Liver (tissue), 9 donors: ENCODE results near the gene DDX24. TPM values are rescaled to one million over a fixed set of nuclear protein-coding genes. Genes with fewer than 3 reads are reported as not detected.

Experiments
- DNase-seq: peaks from one replicate; pipeline ENCODE4 v3.0.0-alpha.2; 2017; ENCODE audit warnings: low spot score
- H3K27ac ChIP-seq, 2 donors: one replicate each; pipeline ENCODE4 v1.7.0; 2013; ENCODE audit warnings: inconsistent platforms in 2 of 2, low read length in 2 of 2, control low read depth in 1 of 2, low read depth in 1 of 2, mild to moderate bottlenecking in 1 of 2
- H3K27me3 ChIP-seq, 4 donors: one replicate each; pipeline versions ENCODE4 v1.6.1 to v1.7.0; 2013; ENCODE audit warnings: low read length in 3 of 4, inconsistent platforms in 1 of 4, mild to moderate bottlenecking in 1 of 4, moderate library complexity in 1 of 4; ENCODE audit not compliant: control insufficient read depth in 4 of 4, insufficient read depth in 4 of 4
- H3K36me3 ChIP-seq, 4 donors: one replicate each; pipeline versions ENCODE4 v1.6.1 to v1.7.0; 2013; ENCODE audit warnings: low read length in 3 of 4, mild to moderate bottlenecking in 3 of 4, low read depth in 1 of 4, moderate library complexity in 1 of 4; ENCODE audit not compliant: control insufficient read depth in 4 of 4, insufficient read depth in 3 of 4
- H3K4me1 ChIP-seq, 4 donors: one replicate each; pipeline versions ENCODE4 v1.6.1 to v1.7.0; 2013; ENCODE audit warnings: low read length in 3 of 4, mild to moderate bottlenecking in 3 of 4, moderate library complexity in 1 of 4; ENCODE audit not compliant: control insufficient read depth in 4 of 4, insufficient read depth in 4 of 4
- H3K4me3 ChIP-seq, 3 donors: one replicate each; pipeline versions ENCODE4 v1.6.1 to v1.7.0; 2013; ENCODE audit warnings: low read length in 3 of 3, control low read depth in 1 of 3, low read depth in 1 of 3, mild to moderate bottlenecking in 1 of 3
- H3K9ac ChIP-seq, 2 donors: one replicate each; pipeline ENCODE4 v1.7.0; 2013; ENCODE audit warnings: low read length in 2 of 2, mild to moderate bottlenecking in 2 of 2, moderate library complexity in 2 of 2, control low read depth in 1 of 2, low read depth in 1 of 2
- H3K9me3 ChIP-seq, 4 donors: one replicate each; pipeline versions ENCODE4 v1.6.1 to v1.7.0; 2013; ENCODE audit warnings: low read length in 3 of 4; ENCODE audit not compliant: control insufficient read depth in 4 of 4
- ATF3 ChIP-seq: IDR thresholded peaks from 2 replicates; pipeline ENCODE4 v1.6.1; 2016; ENCODE audit warnings: antibody characterized with exemption
- EGR1 ChIP-seq, 2 donors: IDR thresholded peaks; 2 replicates each; pipeline ENCODE4 v1.6.1; 2016 to 2018; ENCODE audit warnings: antibody characterized with exemption in 2 of 2, low read depth in 2 of 2
- FOXA1 ChIP-seq: IDR thresholded peaks from 2 replicates; pipeline ENCODE4 v1.6.1; 2016; ENCODE audit warnings: antibody characterized with exemption
- FOXA2 ChIP-seq: IDR thresholded peaks from 2 replicates; pipeline ENCODE4 v1.6.1; 2016; ENCODE audit warnings: antibody characterized with exemption
- GABPA ChIP-seq, 2 donors: IDR thresholded peaks in 1 of 2; conservative IDR thresholded peaks in 1 of 2; 2 replicates each; pipeline ENCODE4 v1.6.1; 2016; ENCODE audit warnings: antibody characterized with exemption in 2 of 2, mild to moderate bottlenecking in 1 of 2, moderate library complexity in 1 of 2
- HNF4A ChIP-seq, 2 donors: conservative IDR thresholded peaks; 2 replicates each; pipeline ENCODE4 v1.6.1; 2016; ENCODE audit warnings: antibody characterized with exemption in 2 of 2, mild to moderate bottlenecking in 2 of 2
- HNF4G ChIP-seq: IDR thresholded peaks from 2 replicates; pipeline ENCODE4 v1.6.1; 2016; ENCODE audit warnings: antibody characterized with exemption
- JUND ChIP-seq, 2 donors: IDR thresholded peaks; 2 replicates each; pipeline ENCODE4 v1.6.1; 2016; ENCODE audit warnings: antibody characterized with exemption in 2 of 2
- MAX ChIP-seq: IDR thresholded peaks from 2 replicates; pipeline ENCODE4 v1.6.1; 2016; ENCODE audit warnings: antibody characterized with exemption
- NR2F2 ChIP-seq: IDR thresholded peaks from 2 replicates; pipeline ENCODE4 v1.6.1; 2016; ENCODE audit warnings: antibody characterized with exemption
- RAD21 ChIP-seq, 2 donors: IDR thresholded peaks; 2 replicates each; pipeline ENCODE4 v1.6.1; 2016; ENCODE audit warnings: antibody characterized with exemption in 2 of 2, mild to moderate bottlenecking in 2 of 2
- RXRA ChIP-seq, 2 donors: IDR thresholded peaks; 2 replicates each; pipeline ENCODE4 v1.6.1; 2017 to 2018; ENCODE audit warnings: antibody characterized with exemption in 2 of 2, mild to moderate bottlenecking in 1 of 2
- SP1 ChIP-seq: IDR thresholded peaks from 2 replicates; pipeline ENCODE4 v1.6.1; 2018; ENCODE audit warnings: antibody characterized with exemption, mild to moderate bottlenecking
- TAF1 ChIP-seq: conservative IDR thresholded peaks from 2 replicates; pipeline ENCODE4 v1.6.1; 2016; ENCODE audit warnings: antibody characterized with exemption, mild to moderate bottlenecking
- YY1 ChIP-seq: IDR thresholded peaks from 2 replicates; pipeline ENCODE4 v1.6.1; 2016; ENCODE audit warnings: antibody characterized with exemption, mild to moderate bottlenecking
- ZBTB33 ChIP-seq: IDR thresholded peaks from 2 replicates; pipeline ENCODE4 v1.6.1; 2016; ENCODE audit warnings: antibody characterized with exemption
- WGBS: extraction: QIAGEN DNeasy Blood & Tissue Kit; methylation state at CpG from one replicate; pipeline ENCODE4 v1.1.7; 2013; 5-methylcytosine and 5-hydroxymethylcytosine counted together
- polyA plus RNA-seq, 2 donors: library from polyadenylated mRNA; stranded (reverse) in 1 of 2; unstranded in 1 of 2; fragments of 200-250 nt in 1 of 2; fragments of >200 nt in 1 of 2; fragmentation: Nextera tagmentation in 1 of 2; extraction: Ambion mirVana in 1 of 2; gene quantifications; one replicate each; pipeline versions ENCODE4 v1.2.1 to v1.2.3, GENCODE V29; 2013 to 2015
- total RNA-seq, 2 donors: library from RNA; depleted of rRNA; stranded (reverse); fragments of >200 nt; gene quantifications; one replicate each; pipeline ENCODE4 v1.2.3, GENCODE V29; 2014
- TF ChIP-seq, protein P1 (sequence below): fragments of 150-350 bp; IDR thresholded peaks from 2 replicates; pipeline ENCODE4 v1.5.1; 2017; ENCODE audit warnings: improper control_type of control experiment, low read depth, low read length; ENCODE audit not compliant: missing input control
- TF ChIP-seq, protein P2 (sequence below): IDR thresholded peaks from 2 replicates; pipeline ENCODE4 v1.6.1; 2016; ENCODE audit warnings: antibody characterized with exemption, mild to moderate bottlenecking
- donor health status: healthy.
- donor health status: healthy.
- donor health status: healthy.
- donor health status: healthy.
- donor health status: healthy.

Gene DDX24
- total and polyA plus RNA-seq, 4 donors, result 33.8 to 59.7 (median 47.8) TPM

- no peak overlapping the region for H3K4me3 ChIP-seq
- TF ChIP-seq NR2F2, result no peak
- TF ChIP-seq GABPA (IDR thresholded peaks at IDR 0.05 in 1 of 2, conservative IDR thresholded peaks at IDR 0.05 in 1 of 2), result no peak
- no peak for TF ChIP-seq FOXA1
- no peak for TF ChIP-seq SP1
- TF ChIP-seq RAD21 (IDR thresholded peaks at IDR 0.05), result no peak
- TF ChIP-seq ZBTB33, result no peak
- no peak for TF ChIP-seq MAX
- TF ChIP-seq EGR1 (IDR thresholded peaks at IDR 0.05; ENCODE audit: low read depth in 2 of 2), result no peak
- no peak for TF ChIP-seq ATF3
- TF ChIP-seq RXRA (IDR thresholded peaks at IDR 0.05), result no peak
- no peak for TF ChIP-seq HNF4G
- no peak for TF ChIP-seq HNF4A (conservative IDR thresholded peaks at IDR 0.05)
- no peak for TF ChIP-seq TAF1
- TF ChIP-seq, protein P1, sequence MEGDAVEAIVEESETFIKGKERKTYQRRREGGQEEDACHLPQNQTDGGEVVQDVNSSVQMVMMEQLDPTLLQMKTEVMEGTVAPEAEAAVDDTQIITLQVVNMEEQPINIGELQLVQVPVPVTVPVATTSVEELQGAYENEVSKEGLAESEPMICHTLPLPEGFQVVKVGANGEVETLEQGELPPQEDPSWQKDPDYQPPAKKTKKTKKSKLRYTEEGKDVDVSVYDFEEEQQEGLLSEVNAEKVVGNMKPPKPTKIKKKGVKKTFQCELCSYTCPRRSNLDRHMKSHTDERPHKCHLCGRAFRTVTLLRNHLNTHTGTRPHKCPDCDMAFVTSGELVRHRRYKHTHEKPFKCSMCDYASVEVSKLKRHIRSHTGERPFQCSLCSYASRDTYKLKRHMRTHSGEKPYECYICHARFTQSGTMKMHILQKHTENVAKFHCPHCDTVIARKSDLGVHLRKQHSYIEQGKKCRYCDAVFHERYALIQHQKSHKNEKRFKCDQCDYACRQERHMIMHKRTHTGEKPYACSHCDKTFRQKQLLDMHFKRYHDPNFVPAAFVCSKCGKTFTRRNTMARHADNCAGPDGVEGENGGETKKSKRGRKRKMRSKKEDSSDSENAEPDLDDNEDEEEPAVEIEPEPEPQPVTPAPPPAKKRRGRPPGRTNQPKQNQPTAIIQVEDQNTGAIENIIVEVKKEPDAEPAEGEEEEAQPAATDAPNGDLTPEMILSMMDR, result no peak
- TF ChIP-seq YY1, result no peak
- H3K27me3 ChIP-seq, result no peaks in the 10 kb centered on the region
- WGBS, result 96% methylated on average over 4 of the region's 4 CpGs
- H3K9ac ChIP-seq, result no peak overlapping the region
- DNase-seq, result no peak
- no peaks in the 10 kb centered on the region for H3K9me3 ChIP-seq
- H3K4me1 ChIP-seq, result no peaks in the 10 kb centered on the region
- H3K27ac ChIP-seq, result no peak overlapping the region
- H3K36me3 ChIP-seq, result no peaks in the 10 kb centered on the region
These were observed 8.5 kb upstream of the DDX24 start for GRCh38 chr14:94089479-94089878.

DNA sequence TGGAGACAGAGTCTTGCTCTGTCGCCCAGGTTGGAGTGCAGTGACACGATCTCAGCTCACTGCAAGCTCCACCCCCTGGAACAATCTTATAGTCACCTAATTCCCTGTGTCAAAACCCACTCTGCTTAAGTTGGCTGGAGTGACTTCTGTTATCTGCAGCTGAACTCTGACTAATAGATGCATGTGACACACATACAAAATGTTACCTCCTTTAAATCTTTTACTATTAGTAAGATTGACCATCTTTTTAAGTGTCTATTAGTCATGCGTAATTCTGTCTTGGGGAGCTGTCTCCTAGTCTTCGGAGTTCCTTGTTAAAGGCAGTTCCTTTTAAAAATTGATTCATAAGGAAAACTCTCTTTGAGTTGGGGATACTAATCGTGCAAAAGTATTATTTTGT lies 7.5 kb upstream of the DDX24 start:
- Histone ChIP-seq H3K4me1 (no peaks in the 10 kb centered on the region), H3K9ac (no peak overlapping the region), H3K4me3 (no peak overlapping the region), H3K27me3 (no peaks in the 10 kb centered on the region), H3K36me3 (no peaks in the 10 kb centered on the region), H3K27ac (no peak overlapping the region), H3K9me3 (no peaks in the 10 kb centered on the region)
- no peak for TF ChIP-seq FOXA2
- TF ChIP-seq, protein P1, result no peak
- no peak for TF ChIP-seq GABPA (IDR thresholded peaks at IDR 0.05 in 1 of 2, conservative IDR thresholded peaks at IDR 0.05 in 1 of 2)
- no peak for TF ChIP-seq HNF4A (conservative IDR thresholded peaks at IDR 0.05)
- no peak for TF ChIP-seq NR2F2
- TF ChIP-seq ATF3, result no peak
- TF ChIP-seq FOXA1, result no peak
- TF ChIP-seq JUND (IDR thresholded peaks at IDR 0.05), result no peak
- TF ChIP-seq RAD21 (IDR thresholded peaks at IDR 0.05), result no peak
- no peak for TF ChIP-seq MAX
- no peak for TF ChIP-seq RXRA (IDR thresholded peaks at IDR 0.05)
- no peak for TF ChIP-seq HNF4G
- TF ChIP-seq, protein P2, sequence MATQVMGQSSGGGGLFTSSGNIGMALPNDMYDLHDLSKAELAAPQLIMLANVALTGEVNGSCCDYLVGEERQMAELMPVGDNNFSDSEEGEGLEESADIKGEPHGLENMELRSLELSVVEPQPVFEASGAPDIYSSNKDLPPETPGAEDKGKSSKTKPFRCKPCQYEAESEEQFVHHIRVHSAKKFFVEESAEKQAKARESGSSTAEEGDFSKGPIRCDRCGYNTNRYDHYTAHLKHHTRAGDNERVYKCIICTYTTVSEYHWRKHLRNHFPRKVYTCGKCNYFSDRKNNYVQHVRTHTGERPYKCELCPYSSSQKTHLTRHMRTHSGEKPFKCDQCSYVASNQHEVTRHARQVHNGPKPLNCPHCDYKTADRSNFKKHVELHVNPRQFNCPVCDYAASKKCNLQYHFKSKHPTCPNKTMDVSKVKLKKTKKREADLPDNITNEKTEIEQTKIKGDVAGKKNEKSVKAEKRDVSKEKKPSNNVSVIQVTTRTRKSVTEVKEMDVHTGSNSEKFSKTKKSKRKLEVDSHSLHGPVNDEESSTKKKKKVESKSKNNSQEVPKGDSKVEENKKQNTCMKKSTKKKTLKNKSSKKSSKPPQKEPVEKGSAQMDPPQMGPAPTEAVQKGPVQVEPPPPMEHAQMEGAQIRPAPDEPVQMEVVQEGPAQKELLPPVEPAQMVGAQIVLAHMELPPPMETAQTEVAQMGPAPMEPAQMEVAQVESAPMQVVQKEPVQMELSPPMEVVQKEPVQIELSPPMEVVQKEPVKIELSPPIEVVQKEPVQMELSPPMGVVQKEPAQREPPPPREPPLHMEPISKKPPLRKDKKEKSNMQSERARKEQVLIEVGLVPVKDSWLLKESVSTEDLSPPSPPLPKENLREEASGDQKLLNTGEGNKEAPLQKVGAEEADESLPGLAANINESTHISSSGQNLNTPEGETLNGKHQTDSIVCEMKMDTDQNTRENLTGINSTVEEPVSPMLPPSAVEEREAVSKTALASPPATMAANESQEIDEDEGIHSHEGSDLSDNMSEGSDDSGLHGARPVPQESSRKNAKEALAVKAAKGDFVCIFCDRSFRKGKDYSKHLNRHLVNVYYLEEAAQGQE, result no peak
- TF ChIP-seq YY1, result no peak
- TF ChIP-seq SP1, result no peak
- no peak for TF ChIP-seq EGR1 (IDR thresholded peaks at IDR 0.05; ENCODE audit: low read depth in 2 of 2)
- no peak for TF ChIP-seq TAF1
- no peak for TF ChIP-seq ZBTB33
- DNase-seq, result no peak
- WGBS, result 94% methylated on average over 5 of the region's 5 CpGs
